Sigmoid colon (tissue), 4 donors: ENCODE measurements around the gene SRC.

Source experiments
- CTCF ChIP-seq, 4 experiments: fragments of 450-650 bp in 3 of 4; fragments of 200-600 bp in 1 of 4; IDR thresholded peaks; one replicate each; pipeline ENCODE4 v1.5.1; 2016 to 2019; ENCODE audit warnings: antibody characterized with exemption in 4 of 4, mild to moderate bottlenecking in 3 of 4, moderate library complexity in 2 of 4
- EP300 ChIP-seq, 4 donors: sonication (generic); formaldehyde crosslinking; IDR thresholded peaks; one replicate each; pipeline ENCODE4 v1.6.1; 2017; ENCODE audit warnings: antibody characterized with exemption in 4 of 4

GRCh38 chr20:37406010-37406998 lies 60.4 kb downstream of the SRC start:
- no peak for TF ChIP-seq EP300 (IDR thresholded peaks at IDR 0.05)
- no peak for TF ChIP-seq CTCF (IDR thresholded peaks at IDR 0.05)
